Body of pancreas (tissue), 4 donors: ENCODE results near the gene PNKP.

Experiments used
- CTCF ChIP-seq, 7 experiments: fragments of 450-650 bp in 4 of 7; fragments of 200-600 bp in 3 of 7; sonication (generic) in 3 of 7; IDR thresholded peaks; one replicate each; pipeline ENCODE4 v1.5.1; 2016 to 2019; ENCODE audit warnings: antibody characterized with exemption in 7 of 7
- POLR2A ChIP-seq, 3 donors: fragments of 450-650 bp; IDR thresholded peaks; one replicate each; pipeline ENCODE4 v1.6.1; 2016; ENCODE audit warnings: antibody characterized with exemption in 3 of 3, mild to moderate bottlenecking in 2 of 3

DNA sequence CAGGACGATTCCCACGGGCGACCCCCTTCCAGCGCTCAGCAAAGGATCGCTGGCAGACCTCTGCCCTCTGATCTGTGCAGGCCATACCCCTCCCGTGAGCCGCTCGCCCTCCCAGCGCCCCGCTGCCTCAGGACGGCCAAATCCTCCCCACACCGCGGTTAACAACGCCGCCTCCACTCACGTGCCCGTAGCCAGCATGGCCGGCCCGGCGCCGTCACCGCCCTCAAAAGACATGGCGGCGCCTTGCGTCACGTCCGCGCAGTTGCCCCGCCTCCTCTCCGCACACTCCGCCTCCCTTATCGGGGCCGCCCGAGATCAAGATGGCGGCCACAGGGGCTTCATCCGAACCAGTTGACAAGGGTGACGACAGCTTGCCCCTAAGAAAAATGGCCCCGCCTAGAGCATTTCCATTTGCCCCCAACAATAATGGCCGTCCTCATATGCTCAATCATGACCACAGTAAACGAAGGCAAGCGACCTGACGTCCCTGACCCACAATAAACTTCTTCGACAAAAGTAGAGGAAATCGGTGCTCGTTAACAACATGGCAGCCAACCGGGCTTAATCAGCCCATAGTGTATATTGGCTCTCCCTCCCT, 9.1 kb upstream of the PNKP start:
- peak in 1 of 7 experiments; percentile 8 for TF ChIP-seq CTCF (IDR thresholded peaks at IDR 0.05)
- peak in 1 of 3 donors; percentile 29 for TF ChIP-seq POLR2A (IDR thresholded peaks at IDR 0.05)
